Neural cell (in vitro differentiated cells): ENCODE data around the gene GADL1.

Source experiments
- EP300 ChIP-seq: fragments of 450-650 bp; conservative IDR thresholded peaks from 2 replicates; pipeline ENCODE4 v1.6.1; 2014; ENCODE audit warnings: antibody characterized with exemption, mild to moderate bottlenecking, moderate library complexity; ENCODE audit not compliant: poor library complexity, severe bottlenecking
- EZH2 ChIP-seq: fragments of 200-600, 300-800 bp; shearing (Covaris generic), sonication (generic); IDR thresholded peaks from 2 replicates; pipeline ENCODE4 v1.6.1; 2014; ENCODE audit warnings: antibody characterized with exemption, low read length, borderline replicate concordance, mild to moderate bottlenecking; ENCODE audit not compliant: insufficient read depth, poor library complexity, severe bottlenecking
- MXI1 ChIP-seq: fragments of 450-650 bp; conservative IDR thresholded peaks from 2 replicates; pipeline ENCODE4 v1.6.1; 2014; ENCODE audit warnings: antibody characterized with exemption, mild to moderate bottlenecking; ENCODE audit not compliant: poor library complexity, severe bottlenecking
- POLR2AphosphoS5 ChIP-seq: IDR thresholded peaks from 2 replicates; pipeline ENCODE4 v1.6.1; 2012
- RAD21 ChIP-seq: fragments of 450-650 bp; conservative IDR thresholded peaks from 2 replicates; pipeline ENCODE4 v1.6.1; 2014; ENCODE audit warnings: antibody characterized with exemption, mild to moderate bottlenecking, moderate library complexity
- SMC3 ChIP-seq: fragments of 450-650 bp; conservative IDR thresholded peaks from 2 replicates; pipeline ENCODE4 v1.6.1; 2014; ENCODE audit warnings: antibody characterized with exemption, mild to moderate bottlenecking, moderate library complexity; ENCODE audit not compliant: poor library complexity
- TAF1 ChIP-seq: IDR thresholded peaks from 2 replicates; pipeline ENCODE4 v1.6.1; 2012; ENCODE audit warnings: low read depth
- TF ChIP-seq, protein P1 (sequence below): fragments of 450-650 bp; IDR thresholded peaks from 2 replicates; pipeline ENCODE4 v1.5.1; 2014; ENCODE audit warnings: antibody characterized with exemption, mild to moderate bottlenecking, moderate library complexity; ENCODE audit not compliant: poor library complexity, severe bottlenecking
- TF ChIP-seq, protein P2 (sequence below): IDR thresholded peaks from 2 replicates; pipeline ENCODE4 v1.6.1; 2012; ENCODE audit warnings: borderline replicate concordance

GRCh38 chr3:30752491-30752890 lies 142.0 kb downstream of the GADL1 start:
- TF ChIP-seq TAF1 (no peak), EP300 (no peak), POLR2AphosphoS5 (no peak), EZH2 (no peak), RAD21 (no peak), SMC3 (no peak), MXI1 (no peak)
- TF ChIP-seq, protein P1, sequence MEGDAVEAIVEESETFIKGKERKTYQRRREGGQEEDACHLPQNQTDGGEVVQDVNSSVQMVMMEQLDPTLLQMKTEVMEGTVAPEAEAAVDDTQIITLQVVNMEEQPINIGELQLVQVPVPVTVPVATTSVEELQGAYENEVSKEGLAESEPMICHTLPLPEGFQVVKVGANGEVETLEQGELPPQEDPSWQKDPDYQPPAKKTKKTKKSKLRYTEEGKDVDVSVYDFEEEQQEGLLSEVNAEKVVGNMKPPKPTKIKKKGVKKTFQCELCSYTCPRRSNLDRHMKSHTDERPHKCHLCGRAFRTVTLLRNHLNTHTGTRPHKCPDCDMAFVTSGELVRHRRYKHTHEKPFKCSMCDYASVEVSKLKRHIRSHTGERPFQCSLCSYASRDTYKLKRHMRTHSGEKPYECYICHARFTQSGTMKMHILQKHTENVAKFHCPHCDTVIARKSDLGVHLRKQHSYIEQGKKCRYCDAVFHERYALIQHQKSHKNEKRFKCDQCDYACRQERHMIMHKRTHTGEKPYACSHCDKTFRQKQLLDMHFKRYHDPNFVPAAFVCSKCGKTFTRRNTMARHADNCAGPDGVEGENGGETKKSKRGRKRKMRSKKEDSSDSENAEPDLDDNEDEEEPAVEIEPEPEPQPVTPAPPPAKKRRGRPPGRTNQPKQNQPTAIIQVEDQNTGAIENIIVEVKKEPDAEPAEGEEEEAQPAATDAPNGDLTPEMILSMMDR, result no peak
- TF ChIP-seq, protein P2, sequence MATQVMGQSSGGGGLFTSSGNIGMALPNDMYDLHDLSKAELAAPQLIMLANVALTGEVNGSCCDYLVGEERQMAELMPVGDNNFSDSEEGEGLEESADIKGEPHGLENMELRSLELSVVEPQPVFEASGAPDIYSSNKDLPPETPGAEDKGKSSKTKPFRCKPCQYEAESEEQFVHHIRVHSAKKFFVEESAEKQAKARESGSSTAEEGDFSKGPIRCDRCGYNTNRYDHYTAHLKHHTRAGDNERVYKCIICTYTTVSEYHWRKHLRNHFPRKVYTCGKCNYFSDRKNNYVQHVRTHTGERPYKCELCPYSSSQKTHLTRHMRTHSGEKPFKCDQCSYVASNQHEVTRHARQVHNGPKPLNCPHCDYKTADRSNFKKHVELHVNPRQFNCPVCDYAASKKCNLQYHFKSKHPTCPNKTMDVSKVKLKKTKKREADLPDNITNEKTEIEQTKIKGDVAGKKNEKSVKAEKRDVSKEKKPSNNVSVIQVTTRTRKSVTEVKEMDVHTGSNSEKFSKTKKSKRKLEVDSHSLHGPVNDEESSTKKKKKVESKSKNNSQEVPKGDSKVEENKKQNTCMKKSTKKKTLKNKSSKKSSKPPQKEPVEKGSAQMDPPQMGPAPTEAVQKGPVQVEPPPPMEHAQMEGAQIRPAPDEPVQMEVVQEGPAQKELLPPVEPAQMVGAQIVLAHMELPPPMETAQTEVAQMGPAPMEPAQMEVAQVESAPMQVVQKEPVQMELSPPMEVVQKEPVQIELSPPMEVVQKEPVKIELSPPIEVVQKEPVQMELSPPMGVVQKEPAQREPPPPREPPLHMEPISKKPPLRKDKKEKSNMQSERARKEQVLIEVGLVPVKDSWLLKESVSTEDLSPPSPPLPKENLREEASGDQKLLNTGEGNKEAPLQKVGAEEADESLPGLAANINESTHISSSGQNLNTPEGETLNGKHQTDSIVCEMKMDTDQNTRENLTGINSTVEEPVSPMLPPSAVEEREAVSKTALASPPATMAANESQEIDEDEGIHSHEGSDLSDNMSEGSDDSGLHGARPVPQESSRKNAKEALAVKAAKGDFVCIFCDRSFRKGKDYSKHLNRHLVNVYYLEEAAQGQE, result no peak
